ENCODE results near the gene RBM26.

Gene RBM26

GRCh38 chr13:79386125-79386826 is 19.8 kb downstream of the RBM26 start:
- H4K20me1 ChIP-seq (ENCODE audit: insufficient read depth, low read length): peaks cover 53% of the 10 kb centered on the region

GRCh38 chr13:79385694-79386093 is 20.4 kb downstream of the RBM26 start:
- Histone ChIP-seq H3K36me3 (replicated peaks; ENCODE audit: insufficient read depth, low read length) (no peaks in the 10 kb centered on the region; the same call in 1 of the 2 replicates), H3K4me3 (ENCODE audit: low read length) (no peak overlapping the region), H4K20me1 (ENCODE audit: insufficient read depth, low read length) (peaks cover 51% of the 10 kb centered on the region)

More at GRCh38 chr13:79386125-79386826, 19.8 kb downstream of the RBM26 start:
- H3K4me1 ChIP-seq (ENCODE audit: low read length): peaks cover 58% of the 10 kb centered on the region
- DNase-seq: no peak
- H3K79me2 ChIP-seq (ENCODE audit: low read length): peaks cover 90% of the 10 kb centered on the region
- no peaks in the 10 kb centered on the region for H3K9me2 ChIP-seq (replicated peaks; ENCODE audit: insufficient read depth, low read length)
- H3K27me3 ChIP-seq (replicated peaks; ENCODE audit: insufficient read depth, low read length): no peaks in the 10 kb centered on the region
- no peak overlapping the region for H3K4me3 ChIP-seq (ENCODE audit: low read length)
- peaks cover 38% of the 10 kb centered on the region for H3F3A ChIP-seq (ENCODE audit: insufficient read depth, low read length)
- no peaks in the 10 kb centered on the region; the same call in 1 of the 2 replicates for H3K36me3 ChIP-seq (replicated peaks; ENCODE audit: insufficient read depth, low read length)
- peak overlapping the region; percentile 50; the same call in 1 of the 2 replicates for H3K27ac ChIP-seq (ENCODE audit: low read length)
- no peaks in the 10 kb centered on the region for H3K9me3 ChIP-seq (replicated peaks; ENCODE audit: insufficient read depth, low read length)
- no peak overlapping the region for H3K9ac ChIP-seq (ENCODE audit: low read length)
- TF ChIP-seq EZH2 (optimal IDR thresholded peaks at IDR 0.05; ENCODE audit: low read depth, low read length) (no peak), EZH2phosphoT487 (IDR thresholded peaks at IDR 0.05; ENCODE audit: low read length) (no peak), CTCF (IDR thresholded peaks at IDR 0.05; ENCODE audit: low read length) (no peak)
- H2AFZ ChIP-seq (ENCODE audit: low read length): no peak overlapping the region
- H3K4me2 ChIP-seq (ENCODE audit: low read depth, low read length): peak overlapping the region; percentile 14

GRCh38 chr13:79384022-79384610 is 21.9 kb downstream of the RBM26 start:
- H3K27ac ChIP-seq (ENCODE audit: low read length): no peak overlapping the region
- H3K4me3 ChIP-seq (ENCODE audit: low read length): no peak overlapping the region
- H3F3A ChIP-seq (ENCODE audit: insufficient read depth, low read length): peaks cover 38% of the 10 kb centered on the region
- H3K4me1 ChIP-seq (ENCODE audit: low read length): peaks cover 50% of the 10 kb centered on the region
- H3K27me3 ChIP-seq (replicated peaks; ENCODE audit: insufficient read depth, low read length): no peaks in the 10 kb centered on the region
- no peak overlapping the region for H3K9ac ChIP-seq (ENCODE audit: low read length)
- H3K9me2 ChIP-seq (replicated peaks; ENCODE audit: insufficient read depth, low read length): no peaks in the 10 kb centered on the region
- H4K20me1 ChIP-seq (ENCODE audit: insufficient read depth, low read length): peaks cover 39% of the 10 kb centered on the region; the same call in 1 of the 2 replicates
- peaks cover 90% of the 10 kb centered on the region for H3K79me2 ChIP-seq (ENCODE audit: low read length)
- H3K4me2 ChIP-seq (ENCODE audit: low read depth, low read length): 0 out of 2 replicates have a peak overlapping the region, but pooled peaks have one; percentile 59
- no peaks in the 10 kb centered on the region; the same call in 1 of the 2 replicates for H3K36me3 ChIP-seq (replicated peaks; ENCODE audit: insufficient read depth, low read length)
- TF ChIP-seq EZH2 (optimal IDR thresholded peaks at IDR 0.05; ENCODE audit: low read depth, low read length) (no peak), CTCF (IDR thresholded peaks at IDR 0.05; ENCODE audit: low read length) (no peak)
- no peaks in the 10 kb centered on the region for H3K9me3 ChIP-seq (replicated peaks; ENCODE audit: insufficient read depth, low read length)
- no peak overlapping the region for H2AFZ ChIP-seq (ENCODE audit: low read length)
- DNase-seq: no peak

More at GRCh38 chr13:79385694-79386093, 20.4 kb downstream of the RBM26 start:
- peak overlapping the region; percentile 14; the same call in 1 of the 2 replicates for H3K4me2 ChIP-seq (ENCODE audit: low read depth, low read length)
- peaks cover 55% of the 10 kb centered on the region for H3K4me1 ChIP-seq (ENCODE audit: low read length)
- peaks cover 38% of the 10 kb centered on the region for H3F3A ChIP-seq (ENCODE audit: insufficient read depth, low read length)
- peak; percentile 80 for DNase-seq
- H3K27me3 ChIP-seq (replicated peaks; ENCODE audit: insufficient read depth, low read length): no peaks in the 10 kb centered on the region
- TF ChIP-seq EZH2 (optimal IDR thresholded peaks at IDR 0.05; ENCODE audit: low read depth, low read length) (no peak), CTCF (IDR thresholded peaks at IDR 0.05; ENCODE audit: low read length) (no peak), EZH2phosphoT487 (IDR thresholded peaks at IDR 0.05; ENCODE audit: low read length) (no peak)
- no peak overlapping the region for H3K9ac ChIP-seq (ENCODE audit: low read length)
- no peaks in the 10 kb centered on the region for H3K9me3 ChIP-seq (replicated peaks; ENCODE audit: insufficient read depth, low read length)
- no peaks in the 10 kb centered on the region for H3K9me2 ChIP-seq (replicated peaks; ENCODE audit: insufficient read depth, low read length)
- no peak overlapping the region for H2AFZ ChIP-seq (ENCODE audit: low read length)
- peaks cover 90% of the 10 kb centered on the region for H3K79me2 ChIP-seq (ENCODE audit: low read length)
- peak overlapping the region; percentile 50; the same call in 1 of the 2 replicates for H3K27ac ChIP-seq (ENCODE audit: low read length)
